GM12801 (cell line): ENCODE results near the gene ERI3.

Experiments used
- CTCF ChIP-seq: IDR thresholded peaks from one replicate; pipeline ENCODE4 v1.5.1; 2011; ENCODE audit warnings: control low read depth; ENCODE audit not compliant: insufficient read length; ENCODE audit errors: extremely low read depth

Gene ERI3

GRCh38 chr1:44313265-44313918, 41.7 kb downstream of the ERI3 start:
- no peak for TF ChIP-seq CTCF

GRCh38 chr1:44312399-44313196, 42.5 kb downstream of the ERI3 start:
- no peak for TF ChIP-seq CTCF

DNA sequence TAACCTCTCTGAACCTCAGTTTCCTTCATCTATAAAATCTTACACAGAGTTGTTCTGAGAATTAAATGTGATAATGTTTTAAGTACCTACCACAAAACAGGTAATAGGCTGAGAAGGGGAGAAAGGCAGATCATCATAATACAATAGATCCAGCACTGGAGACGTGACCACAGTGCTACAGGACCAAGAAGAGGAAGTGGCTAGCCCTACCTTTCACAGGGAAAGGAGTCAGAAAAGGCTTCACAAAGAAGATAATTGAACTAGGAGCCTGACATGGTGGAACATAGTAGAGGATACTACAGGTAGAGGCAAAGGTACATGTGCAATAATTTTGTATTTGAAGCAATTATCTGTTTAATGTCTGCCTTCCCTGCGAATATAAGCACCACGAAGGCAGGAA, 45.1 kb downstream of the ERI3 start:
- TF ChIP-seq CTCF: no peak

- TF ChIP-seq CTCF: no peak
These were observed 49.1 kb downstream of the ERI3 start for GRCh38 chr1:44305962-44306422.

DNA sequence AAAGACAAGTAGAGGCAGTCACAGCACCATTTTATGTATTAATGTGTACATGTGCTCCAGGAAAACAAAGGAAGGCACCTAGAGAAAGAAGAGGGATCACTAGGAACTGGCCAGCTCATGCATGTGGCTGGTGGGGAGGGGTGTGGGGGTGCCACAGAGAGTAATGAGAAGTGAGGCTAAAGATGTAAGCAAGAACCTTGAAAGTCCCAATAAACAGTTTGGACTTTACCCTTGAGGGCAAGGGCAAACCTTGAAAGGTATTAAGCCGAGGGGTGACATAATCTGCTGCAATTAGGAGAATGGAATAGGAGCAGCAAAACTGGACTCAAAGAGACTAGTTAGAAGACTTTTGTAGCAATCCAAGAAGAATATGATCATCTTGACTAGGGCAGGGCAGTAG, 51.5 kb downstream of the ERI3 start:
- TF ChIP-seq CTCF: no peak

DNA sequence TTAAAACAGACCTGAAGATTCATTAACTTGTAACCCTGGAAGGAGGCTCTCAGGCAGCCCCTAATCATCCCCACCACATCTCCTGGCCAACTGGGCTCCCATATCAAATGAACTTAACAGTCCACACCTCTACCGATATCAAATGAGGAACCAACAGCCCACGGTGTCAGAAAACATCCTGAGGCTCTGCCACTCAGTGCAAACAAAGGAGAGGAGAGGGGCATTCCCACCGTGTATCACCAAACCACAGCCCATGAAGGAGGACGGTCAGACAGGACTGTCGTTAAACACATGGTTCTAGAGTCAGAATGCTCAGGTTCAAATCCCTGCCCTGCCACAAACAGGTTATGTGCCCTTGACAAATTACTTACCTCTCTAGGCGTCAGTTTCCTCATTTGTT, 52.5 kb downstream of the ERI3 start:
- no peak for TF ChIP-seq CTCF

- no peak for TF ChIP-seq CTCF
These were observed 53.6 kb downstream of the ERI3 start for GRCh38 chr1:44301442-44301841.
